Cerebellar cortex (tissue), 1 donor: ENCODE measurements around the gene MST1R.
A peak's percentile ranks its signal among the peaks of the same experiment; 100 is the strongest.

Experiments used
- DNase-seq: peaks from one replicate; pipeline ENCODE4 v3.0.0-alpha.2; 2015; ENCODE audit warnings: low spot score

MST1R gene

DNA sequence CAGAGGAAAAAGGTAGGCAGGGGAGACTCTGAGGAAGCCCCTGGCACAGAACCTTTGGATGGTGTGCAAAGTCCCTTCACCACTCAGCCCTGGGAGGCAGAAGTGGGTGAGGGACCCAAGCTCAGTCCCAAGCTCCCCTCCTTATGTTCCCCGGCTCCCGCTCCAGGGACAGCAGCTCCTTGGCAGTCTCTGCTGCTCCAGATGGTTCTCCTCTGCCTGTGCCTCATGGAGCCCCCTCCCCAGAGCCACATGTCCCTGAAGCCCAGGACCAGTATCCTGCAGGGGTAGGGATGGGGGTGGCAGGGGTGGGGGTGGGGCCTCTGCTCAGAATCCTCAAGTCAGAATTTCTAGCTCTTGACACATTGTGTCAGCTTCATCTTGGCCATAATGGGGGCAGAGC is 26.0 kb downstream of the MST1R start:
- no peak for DNase-seq

GRCh38 chr3:49876567-49876966 is 27.1 kb downstream of the MST1R start:
- no peak for DNase-seq

DNA sequence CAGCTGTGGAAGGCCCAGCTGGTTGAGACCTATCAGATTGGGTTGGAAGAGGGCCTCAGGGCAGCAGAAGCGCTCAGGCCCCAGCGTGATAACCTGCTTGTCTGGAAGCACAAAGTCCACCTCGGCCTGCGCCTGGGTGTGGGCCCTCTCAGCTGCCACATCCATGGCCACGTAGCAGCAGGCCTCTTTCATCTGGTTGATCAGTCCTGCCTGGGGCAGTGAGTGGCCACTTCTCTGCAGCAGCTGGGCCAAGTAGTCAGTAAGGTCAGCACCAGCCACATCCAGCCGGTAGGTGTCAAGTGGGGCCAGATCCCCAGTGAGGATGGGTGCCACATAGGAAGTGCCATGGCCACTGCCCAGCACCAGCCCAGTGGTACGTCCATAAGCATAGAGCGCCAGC is 30.1 kb downstream of the MST1R start:
- no peak for DNase-seq

DNA sequence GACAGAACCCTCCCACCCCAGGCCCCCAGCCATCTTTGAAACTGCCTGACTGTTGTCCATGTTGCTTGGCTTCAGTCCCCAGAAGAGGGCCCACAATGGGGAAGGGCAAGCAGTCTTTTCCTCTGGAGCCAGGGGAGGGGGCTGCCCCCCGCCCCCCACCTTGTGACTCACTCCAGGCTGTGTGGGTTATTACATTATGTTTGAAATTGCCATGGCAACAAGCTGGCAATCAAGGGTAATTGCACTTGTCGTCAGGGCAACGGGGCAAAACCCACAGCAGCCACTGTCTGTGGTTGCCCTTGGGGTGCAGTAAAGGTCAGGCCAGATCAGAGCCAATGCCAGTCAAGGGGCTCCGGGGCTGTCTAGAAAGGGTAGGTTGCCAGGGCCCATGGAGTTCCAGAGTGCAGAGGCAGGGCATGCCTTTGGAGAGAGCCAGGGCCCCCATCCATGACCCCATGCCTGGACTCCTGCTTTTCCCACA is 30.8 kb downstream of the MST1R start:
- DNase-seq = no peak

- no peak for DNase-seq
Observed at GRCh38 chr3:49871531-49872153, 32.0 kb downstream of the MST1R start.

GRCh38 chr3:49869525-49870126 is 34.0 kb downstream of the MST1R start, which contains the start of gene CAMKV:
Gene CAMKV, minus strand, starts transcription at chr3:49869906. Its CDS starts 7,518 bp downstream, at chr3:49862388.
- DNase-seq = peak; percentile 18

- no peak for DNase-seq
Observed at GRCh38 chr3:49868862-49869466, 34.7 kb downstream of the MST1R start.

- peak; percentile 19 for DNase-seq
Observed at GRCh38 chr3:49867871-49868321, 35.8 kb downstream of the MST1R start.

DNA sequence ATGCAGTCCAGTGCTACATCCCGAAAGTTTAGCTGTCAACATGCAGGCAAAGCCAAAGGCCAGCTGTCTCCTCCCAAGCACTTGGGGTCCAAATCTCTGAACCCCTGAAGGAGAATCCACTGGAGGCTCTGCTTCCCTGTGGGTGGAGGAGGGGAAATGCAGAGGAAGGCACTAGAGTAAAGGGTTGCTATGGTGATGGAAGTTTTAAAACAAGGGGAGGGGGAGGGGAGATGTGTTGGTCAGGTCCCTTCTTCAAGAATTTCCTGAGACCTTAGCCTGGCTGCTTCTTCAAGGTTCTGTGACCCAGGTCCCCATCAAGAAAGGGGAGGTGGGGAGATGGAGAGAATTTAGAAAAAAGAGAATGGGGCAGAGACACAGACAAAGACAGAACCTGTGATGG is 36.3 kb downstream of the MST1R start:
- DNase-seq = no peak

- DNase-seq = no peak
Observed at GRCh38 chr3:49865198-49865784, 38.4 kb downstream of the MST1R start.

DNA sequence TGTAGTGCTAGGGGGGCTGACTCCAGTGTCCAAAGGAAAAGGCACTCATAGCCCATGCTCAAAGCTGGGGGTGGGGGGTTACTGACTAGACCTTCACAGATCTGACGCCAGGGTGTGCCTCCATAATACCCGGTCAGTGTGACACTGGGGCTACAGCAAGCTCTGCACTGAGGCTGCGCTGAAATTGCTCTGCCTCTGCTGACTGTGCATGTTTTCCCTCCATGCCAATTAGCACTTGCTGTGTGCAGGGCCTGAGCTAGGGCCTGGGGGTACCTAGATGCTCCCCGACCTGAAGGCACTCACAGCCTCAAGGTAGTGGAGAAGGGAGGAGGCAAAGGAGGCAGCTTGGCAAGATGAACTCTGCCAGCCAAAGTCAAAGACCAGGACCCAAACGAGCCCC is 39.2 kb downstream of the MST1R start:
- DNase-seq = no peak

DNA sequence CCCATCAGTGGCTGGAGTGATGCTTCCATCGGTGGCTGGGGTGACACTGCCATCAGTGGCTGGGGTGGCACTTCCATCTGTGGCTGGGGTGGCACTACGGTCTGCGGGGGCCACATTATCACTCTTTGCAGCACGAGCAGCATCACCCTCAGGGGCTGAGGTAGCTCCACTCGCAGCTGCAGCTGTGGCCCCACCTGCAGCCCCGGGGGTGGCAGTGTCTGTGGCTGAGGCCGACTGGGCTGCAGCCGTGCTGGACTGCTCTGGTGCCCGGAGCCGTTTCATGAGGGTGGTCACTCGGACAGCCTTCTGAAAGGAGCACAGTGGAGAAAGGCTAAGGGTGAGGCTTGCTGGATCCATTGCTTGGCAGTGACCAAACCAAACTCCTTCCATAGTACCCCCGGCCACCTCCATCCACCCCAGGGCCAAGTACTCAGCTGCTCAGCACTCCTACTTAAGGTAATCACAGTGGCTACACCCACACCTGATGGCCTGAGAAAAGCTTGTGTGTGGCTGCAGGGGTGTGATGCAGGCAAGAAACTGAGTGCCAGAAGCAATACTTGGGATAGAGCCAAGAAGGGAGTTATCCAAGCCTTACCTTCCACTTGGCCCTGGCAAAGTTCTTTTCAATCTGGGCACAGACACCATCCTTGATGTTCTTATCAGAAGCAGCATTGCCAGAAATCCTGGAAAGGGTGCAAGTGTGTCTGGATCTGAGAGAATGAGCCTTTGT is 43.9 kb downstream of the MST1R start:
- DNase-seq = no peak

- DNase-seq = peak; percentile 96
Observed at GRCh38 chr3:49856181-49857005, 47.3 kb downstream of the MST1R start, which contains the start of gene TRAIP. Gene TRAIP, minus strand, starts transcription at chr3:49856564. Its CDS starts 111 bp downstream, at chr3:49856453.

GRCh38 chr3:49855662-49856061 is 48.0 kb downstream of the MST1R start:
- DNase-seq = no peak

GRCh38 chr3:49845694-49846093 is 58.0 kb downstream of the MST1R start:
- DNase-seq = no peak

DNA sequence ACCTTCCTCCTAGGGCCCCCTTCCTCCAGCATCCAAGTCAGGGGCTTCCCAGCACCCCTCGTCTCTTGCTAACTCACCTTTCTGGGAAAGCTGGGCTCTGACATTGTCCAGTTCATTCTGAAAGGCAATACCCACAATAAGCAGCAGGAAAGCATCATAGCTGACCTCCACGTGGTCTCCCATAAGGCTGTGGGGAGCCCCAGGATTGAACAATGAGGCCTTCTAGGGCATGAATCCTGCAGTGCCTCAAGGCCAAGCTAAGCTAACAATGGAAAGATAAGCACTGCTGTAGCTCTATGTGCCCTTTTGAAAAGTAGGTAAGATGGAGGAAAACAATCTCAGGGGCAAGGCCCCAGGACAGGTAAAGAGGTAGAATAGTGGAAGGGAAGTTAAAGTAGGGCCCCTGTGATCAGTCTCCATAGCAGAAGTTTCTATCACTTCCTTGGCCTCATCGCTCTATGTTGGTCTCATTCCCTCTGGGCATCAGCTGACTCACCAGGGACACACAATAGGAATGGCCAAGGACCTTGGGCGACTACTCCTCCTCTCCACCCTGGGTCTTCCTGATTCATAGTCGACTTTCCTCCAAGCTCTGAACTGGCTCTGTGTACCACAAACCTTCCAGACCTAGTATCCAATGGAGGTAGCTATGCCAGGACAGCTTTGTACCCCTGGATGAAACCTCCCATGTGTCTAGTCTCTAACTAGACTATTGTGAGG is 59.0 kb downstream of the MST1R start:
- no peak for DNase-seq

DNA sequence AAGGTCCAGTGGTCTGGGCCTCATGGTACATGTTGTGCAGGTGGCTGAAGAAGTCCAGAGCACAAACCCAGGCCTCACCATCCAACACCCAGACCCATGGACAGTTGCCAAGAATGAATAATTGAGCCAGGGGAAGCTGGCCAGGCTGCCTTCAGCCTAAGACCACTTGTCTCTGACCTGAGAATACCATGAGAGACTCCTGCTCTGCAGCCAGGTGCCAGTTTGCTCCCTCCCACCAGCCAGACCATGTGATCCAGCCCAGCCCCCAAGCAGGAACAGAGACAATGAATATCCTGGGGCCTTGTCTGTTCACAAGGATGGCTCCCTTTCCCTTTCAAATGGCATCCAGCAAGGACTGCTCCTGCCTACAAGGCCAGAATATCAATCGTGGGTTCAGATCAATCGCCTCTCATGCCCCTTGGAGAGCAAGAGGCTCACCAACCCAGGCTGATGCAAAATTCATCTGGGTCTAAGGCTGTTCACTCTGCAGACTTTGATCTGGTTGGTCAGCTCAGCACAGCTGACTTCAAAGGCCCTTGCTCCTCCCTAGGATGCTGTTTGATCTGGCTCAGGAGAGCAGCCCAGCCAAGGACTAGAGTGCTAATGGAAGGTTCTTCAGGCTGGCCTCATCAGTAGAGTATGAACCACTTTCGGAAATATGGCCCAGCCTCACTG is 60.7 kb downstream of the MST1R start:
- DNase-seq = no peak

- DNase-seq = no peak
Observed at GRCh38 chr3:49841806-49842205, 61.9 kb downstream of the MST1R start.

DNA sequence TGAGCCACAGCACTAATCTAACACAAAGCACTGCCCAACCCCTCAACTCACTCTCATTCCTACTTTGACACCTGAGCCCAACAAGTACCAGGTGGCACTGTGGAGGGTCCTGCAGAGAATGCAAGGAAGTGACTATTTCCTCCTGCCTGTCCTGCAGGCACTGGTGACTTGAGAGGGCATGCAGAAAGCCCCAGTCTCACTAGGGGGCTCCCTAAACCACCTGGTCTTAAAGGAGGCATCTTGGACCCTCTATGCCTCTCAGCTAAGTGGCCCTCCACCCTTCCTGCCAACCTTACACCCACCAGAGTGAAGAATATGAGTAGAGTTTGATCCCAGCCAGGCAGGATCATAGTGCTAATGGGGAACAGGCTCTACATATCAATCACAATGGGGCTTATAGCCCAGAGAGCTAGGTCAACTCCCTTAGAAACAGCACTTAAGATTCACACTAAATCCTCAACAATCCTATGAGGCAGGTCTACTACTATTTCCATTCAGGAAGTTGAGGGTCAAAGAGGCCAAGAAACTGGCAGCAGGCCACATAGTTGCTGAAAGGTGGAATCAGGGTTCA is 62.5 kb downstream of the MST1R start:
- peak; percentile 41 for DNase-seq

DNA sequence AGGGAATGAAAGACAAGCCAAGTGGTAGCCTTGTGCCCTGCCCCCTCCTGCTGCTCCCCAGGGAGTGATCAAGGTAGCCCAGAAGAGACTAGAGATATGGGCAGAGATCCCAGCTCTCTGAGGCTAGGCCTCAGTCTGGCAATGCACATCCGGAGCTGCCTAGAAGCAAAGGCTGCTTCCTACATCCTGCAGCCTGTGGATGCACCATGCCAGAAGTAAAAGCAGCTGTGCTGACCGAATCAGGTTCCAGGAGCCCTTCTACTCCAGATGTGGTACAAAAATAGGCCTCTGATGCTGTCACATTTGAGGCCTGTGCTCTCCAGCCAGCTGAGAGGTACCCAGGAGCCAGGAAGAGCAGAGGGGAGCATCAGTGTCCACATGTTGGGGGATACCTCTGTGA is 63.3 kb downstream of the MST1R start:
- no peak for DNase-seq
